Suprapubic skin (tissue), 3 donors: Measurements from ENCODE around the gene DUS1L.

Source experiments
- POLR2A ChIP-seq, 2 donors: fragments of 450-650 bp; IDR thresholded peaks; one replicate each; pipeline ENCODE4 v1.6.1; 2017; ENCODE audit warnings: antibody characterized with exemption in 2 of 2, mild to moderate bottlenecking in 2 of 2, moderate library complexity in 2 of 2
- TF ChIP-seq, protein P1 (sequence below), 2 donors: fragments of 200-600 bp in 1 of 2; fragments of 450-650 bp in 1 of 2; sonication (generic) in 1 of 2; IDR thresholded peaks; one replicate each; pipeline ENCODE4 v1.5.1; 2016 to 2019; ENCODE audit warnings: antibody characterized with exemption in 2 of 2, mild to moderate bottlenecking in 1 of 2, moderate library complexity in 1 of 2

DNA sequence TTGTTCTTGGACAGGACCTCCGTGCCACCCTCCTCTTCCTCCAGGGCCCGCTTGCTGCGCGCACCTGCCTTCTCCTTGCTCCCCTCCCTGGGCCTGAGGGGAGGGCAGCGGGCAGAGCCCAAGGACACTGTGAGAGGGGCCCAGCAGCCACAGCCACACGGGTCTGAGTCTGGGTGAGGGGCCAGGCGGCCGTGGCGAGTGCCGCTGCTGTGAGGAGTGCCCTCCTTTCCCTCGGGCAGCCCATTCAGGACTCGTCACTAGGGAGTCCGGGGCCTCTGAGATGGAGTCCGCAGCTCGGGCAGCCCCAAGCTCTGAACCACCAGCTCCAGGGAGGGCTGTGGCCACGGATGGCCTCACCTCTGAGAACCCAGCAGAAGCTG lies 5.6 kb downstream of the DUS1L start:
- TF ChIP-seq POLR2A (IDR thresholded peaks at IDR 0.05) = no peak
- TF ChIP-seq, protein P1, sequence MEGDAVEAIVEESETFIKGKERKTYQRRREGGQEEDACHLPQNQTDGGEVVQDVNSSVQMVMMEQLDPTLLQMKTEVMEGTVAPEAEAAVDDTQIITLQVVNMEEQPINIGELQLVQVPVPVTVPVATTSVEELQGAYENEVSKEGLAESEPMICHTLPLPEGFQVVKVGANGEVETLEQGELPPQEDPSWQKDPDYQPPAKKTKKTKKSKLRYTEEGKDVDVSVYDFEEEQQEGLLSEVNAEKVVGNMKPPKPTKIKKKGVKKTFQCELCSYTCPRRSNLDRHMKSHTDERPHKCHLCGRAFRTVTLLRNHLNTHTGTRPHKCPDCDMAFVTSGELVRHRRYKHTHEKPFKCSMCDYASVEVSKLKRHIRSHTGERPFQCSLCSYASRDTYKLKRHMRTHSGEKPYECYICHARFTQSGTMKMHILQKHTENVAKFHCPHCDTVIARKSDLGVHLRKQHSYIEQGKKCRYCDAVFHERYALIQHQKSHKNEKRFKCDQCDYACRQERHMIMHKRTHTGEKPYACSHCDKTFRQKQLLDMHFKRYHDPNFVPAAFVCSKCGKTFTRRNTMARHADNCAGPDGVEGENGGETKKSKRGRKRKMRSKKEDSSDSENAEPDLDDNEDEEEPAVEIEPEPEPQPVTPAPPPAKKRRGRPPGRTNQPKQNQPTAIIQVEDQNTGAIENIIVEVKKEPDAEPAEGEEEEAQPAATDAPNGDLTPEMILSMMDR (IDR thresholded peaks at IDR 0.05) = no peak
